Liver (tissue), 9 donors: Measurements from ENCODE around the gene CDK16. TPM values are rescaled to one million over a fixed set of nuclear protein-coding genes. Genes with fewer than 3 reads are reported as not detected.

Experiments
- DNase-seq: peaks from one replicate; pipeline ENCODE4 v3.0.0-alpha.2; 2017; ENCODE audit warnings: low spot score
- H3K27ac ChIP-seq, 2 donors: one replicate each; pipeline ENCODE4 v1.7.0; 2013; ENCODE audit warnings: inconsistent platforms in 2 of 2, low read length in 2 of 2, control low read depth in 1 of 2, low read depth in 1 of 2, mild to moderate bottlenecking in 1 of 2
- H3K27me3 ChIP-seq, 4 donors: one replicate each; pipeline versions ENCODE4 v1.6.1 to v1.7.0; 2013; ENCODE audit warnings: low read length in 3 of 4, inconsistent platforms in 1 of 4, mild to moderate bottlenecking in 1 of 4, moderate library complexity in 1 of 4; ENCODE audit not compliant: control insufficient read depth in 4 of 4, insufficient read depth in 4 of 4
- H3K36me3 ChIP-seq, 4 donors: one replicate each; pipeline versions ENCODE4 v1.6.1 to v1.7.0; 2013; ENCODE audit warnings: low read length in 3 of 4, mild to moderate bottlenecking in 3 of 4, low read depth in 1 of 4, moderate library complexity in 1 of 4; ENCODE audit not compliant: control insufficient read depth in 4 of 4, insufficient read depth in 3 of 4
- H3K4me1 ChIP-seq, 4 donors: one replicate each; pipeline versions ENCODE4 v1.6.1 to v1.7.0; 2013; ENCODE audit warnings: low read length in 3 of 4, mild to moderate bottlenecking in 3 of 4, moderate library complexity in 1 of 4; ENCODE audit not compliant: control insufficient read depth in 4 of 4, insufficient read depth in 4 of 4
- H3K4me3 ChIP-seq, 3 donors: one replicate each; pipeline versions ENCODE4 v1.6.1 to v1.7.0; 2013; ENCODE audit warnings: low read length in 3 of 3, control low read depth in 1 of 3, low read depth in 1 of 3, mild to moderate bottlenecking in 1 of 3
- H3K9ac ChIP-seq, 2 donors: one replicate each; pipeline ENCODE4 v1.7.0; 2013; ENCODE audit warnings: low read length in 2 of 2, mild to moderate bottlenecking in 2 of 2, moderate library complexity in 2 of 2, control low read depth in 1 of 2, low read depth in 1 of 2
- H3K9me3 ChIP-seq, 4 donors: one replicate each; pipeline versions ENCODE4 v1.6.1 to v1.7.0; 2013; ENCODE audit warnings: low read length in 3 of 4; ENCODE audit not compliant: control insufficient read depth in 4 of 4
- FOXA1 ChIP-seq: IDR thresholded peaks from 2 replicates; pipeline ENCODE4 v1.6.1; 2016; ENCODE audit warnings: antibody characterized with exemption
- FOXA2 ChIP-seq: IDR thresholded peaks from 2 replicates; pipeline ENCODE4 v1.6.1; 2016; ENCODE audit warnings: antibody characterized with exemption
- GABPA ChIP-seq, 2 donors: IDR thresholded peaks in 1 of 2; conservative IDR thresholded peaks in 1 of 2; 2 replicates each; pipeline ENCODE4 v1.6.1; 2016; ENCODE audit warnings: antibody characterized with exemption in 2 of 2, mild to moderate bottlenecking in 1 of 2, moderate library complexity in 1 of 2
- HNF4A ChIP-seq, 2 donors: conservative IDR thresholded peaks; 2 replicates each; pipeline ENCODE4 v1.6.1; 2016; ENCODE audit warnings: antibody characterized with exemption in 2 of 2, mild to moderate bottlenecking in 2 of 2
- HNF4G ChIP-seq: IDR thresholded peaks from 2 replicates; pipeline ENCODE4 v1.6.1; 2016; ENCODE audit warnings: antibody characterized with exemption
- JUND ChIP-seq, 2 donors: IDR thresholded peaks; 2 replicates each; pipeline ENCODE4 v1.6.1; 2016; ENCODE audit warnings: antibody characterized with exemption in 2 of 2
- NR2F2 ChIP-seq: IDR thresholded peaks from 2 replicates; pipeline ENCODE4 v1.6.1; 2016; ENCODE audit warnings: antibody characterized with exemption
- RAD21 ChIP-seq, 2 donors: IDR thresholded peaks; 2 replicates each; pipeline ENCODE4 v1.6.1; 2016; ENCODE audit warnings: antibody characterized with exemption in 2 of 2, mild to moderate bottlenecking in 2 of 2
- RXRA ChIP-seq, 2 donors: IDR thresholded peaks; 2 replicates each; pipeline ENCODE4 v1.6.1; 2017 to 2018; ENCODE audit warnings: antibody characterized with exemption in 2 of 2, mild to moderate bottlenecking in 1 of 2
- SP1 ChIP-seq: IDR thresholded peaks from 2 replicates; pipeline ENCODE4 v1.6.1; 2018; ENCODE audit warnings: antibody characterized with exemption, mild to moderate bottlenecking
- WGBS: extraction: QIAGEN DNeasy Blood & Tissue Kit; methylation state at CpG from one replicate; pipeline ENCODE4 v1.1.7; 2013; 5-methylcytosine and 5-hydroxymethylcytosine counted together
- polyA plus RNA-seq, 2 donors: library from polyadenylated mRNA; stranded (reverse) in 1 of 2; unstranded in 1 of 2; fragments of 200-250 nt in 1 of 2; fragments of >200 nt in 1 of 2; fragmentation: Nextera tagmentation in 1 of 2; extraction: Ambion mirVana in 1 of 2; gene quantifications; one replicate each; pipeline versions ENCODE4 v1.2.1 to v1.2.3, GENCODE V29; 2013 to 2015
- total RNA-seq, 2 donors: library from RNA; depleted of rRNA; stranded (reverse); fragments of >200 nt; gene quantifications; one replicate each; pipeline ENCODE4 v1.2.3, GENCODE V29; 2014
- TF ChIP-seq, protein P1 (sequence below): IDR thresholded peaks from 2 replicates; pipeline ENCODE4 v1.6.1; 2016; ENCODE audit warnings: antibody characterized with exemption
- TF ChIP-seq, protein P2 (sequence below): IDR thresholded peaks from 2 replicates; pipeline ENCODE4 v1.6.1; 2016; ENCODE audit warnings: antibody characterized with exemption, mild to moderate bottlenecking
- TF ChIP-seq, protein P3 (sequence below): IDR thresholded peaks from 2 replicates; pipeline ENCODE4 v1.6.1; 2016; ENCODE audit warnings: antibody characterized with exemption
- donor health status: healthy.
- donor health status: healthy.
- donor health status: healthy.
- donor health status: healthy.
- donor health status: healthy.

CDK16 gene
- total and polyA plus RNA-seq, 4 donors = 10.8 to 31.1 (median 19.9) TPM

DNA sequence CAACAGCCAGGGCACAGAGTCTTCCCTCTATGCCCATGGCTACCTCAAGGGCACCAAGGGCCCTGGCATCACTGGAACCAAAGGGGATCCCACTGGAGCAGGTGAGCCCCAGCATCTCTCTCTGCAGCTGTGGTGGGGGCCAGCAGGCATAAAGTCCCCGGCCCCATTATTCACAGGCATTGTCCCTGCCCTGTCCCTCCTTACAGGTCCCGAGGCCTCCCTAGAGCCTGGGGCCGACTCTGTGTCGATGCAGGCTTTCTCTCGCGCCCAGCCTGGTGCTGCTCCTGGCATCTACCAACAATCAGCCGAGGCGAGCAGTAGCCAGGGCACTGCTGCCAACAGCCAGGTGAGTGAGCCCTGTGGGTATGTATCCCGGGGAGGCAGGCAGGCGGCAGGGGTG lies 37.2 kb upstream of the CDK16 start:
- Histone ChIP-seq H3K9ac (no peak overlapping the region), H3K4me1 (no peaks in the 10 kb centered on the region), H3K36me3 (peaks cover 5 to 68% (median 12%) of the 10 kb centered on the region in 4 donors), H3K9me3 (no peaks in the 10 kb centered on the region), H3K27ac (no peak overlapping the region), H3K4me3 (no peak overlapping the region), H3K27me3 (no peaks in the 10 kb centered on the region)
- TF ChIP-seq SP1 (no peak), NR2F2 (no peak), RAD21 (IDR thresholded peaks at IDR 0.05) (no peak), FOXA2 (no peak), JUND (IDR thresholded peaks at IDR 0.05) (no peak), GABPA (IDR thresholded peaks at IDR 0.05 in 1 of 2, conservative IDR thresholded peaks at IDR 0.05 in 1 of 2) (no peak), HNF4A (conservative IDR thresholded peaks at IDR 0.05) (no peak), HNF4G (no peak), FOXA1 (no peak)
- TF ChIP-seq, protein P1, sequence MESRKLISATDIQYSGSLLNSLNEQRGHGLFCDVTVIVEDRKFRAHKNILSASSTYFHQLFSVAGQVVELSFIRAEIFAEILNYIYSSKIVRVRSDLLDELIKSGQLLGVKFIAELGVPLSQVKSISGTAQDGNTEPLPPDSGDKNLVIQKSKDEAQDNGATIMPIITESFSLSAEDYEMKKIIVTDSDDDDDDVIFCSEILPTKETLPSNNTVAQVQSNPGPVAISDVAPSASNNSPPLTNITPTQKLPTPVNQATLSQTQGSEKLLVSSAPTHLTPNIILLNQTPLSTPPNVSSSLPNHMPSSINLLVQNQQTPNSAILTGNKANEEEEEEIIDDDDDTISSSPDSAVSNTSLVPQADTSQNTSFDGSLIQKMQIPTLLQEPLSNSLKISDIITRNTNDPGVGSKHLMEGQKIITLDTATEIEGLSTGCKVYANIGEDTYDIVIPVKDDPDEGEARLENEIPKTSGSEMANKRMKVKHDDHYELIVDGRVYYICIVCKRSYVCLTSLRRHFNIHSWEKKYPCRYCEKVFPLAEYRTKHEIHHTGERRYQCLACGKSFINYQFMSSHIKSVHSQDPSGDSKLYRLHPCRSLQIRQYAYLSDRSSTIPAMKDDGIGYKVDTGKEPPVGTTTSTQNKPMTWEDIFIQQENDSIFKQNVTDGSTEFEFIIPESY = no peak
- TF ChIP-seq, protein P2, sequence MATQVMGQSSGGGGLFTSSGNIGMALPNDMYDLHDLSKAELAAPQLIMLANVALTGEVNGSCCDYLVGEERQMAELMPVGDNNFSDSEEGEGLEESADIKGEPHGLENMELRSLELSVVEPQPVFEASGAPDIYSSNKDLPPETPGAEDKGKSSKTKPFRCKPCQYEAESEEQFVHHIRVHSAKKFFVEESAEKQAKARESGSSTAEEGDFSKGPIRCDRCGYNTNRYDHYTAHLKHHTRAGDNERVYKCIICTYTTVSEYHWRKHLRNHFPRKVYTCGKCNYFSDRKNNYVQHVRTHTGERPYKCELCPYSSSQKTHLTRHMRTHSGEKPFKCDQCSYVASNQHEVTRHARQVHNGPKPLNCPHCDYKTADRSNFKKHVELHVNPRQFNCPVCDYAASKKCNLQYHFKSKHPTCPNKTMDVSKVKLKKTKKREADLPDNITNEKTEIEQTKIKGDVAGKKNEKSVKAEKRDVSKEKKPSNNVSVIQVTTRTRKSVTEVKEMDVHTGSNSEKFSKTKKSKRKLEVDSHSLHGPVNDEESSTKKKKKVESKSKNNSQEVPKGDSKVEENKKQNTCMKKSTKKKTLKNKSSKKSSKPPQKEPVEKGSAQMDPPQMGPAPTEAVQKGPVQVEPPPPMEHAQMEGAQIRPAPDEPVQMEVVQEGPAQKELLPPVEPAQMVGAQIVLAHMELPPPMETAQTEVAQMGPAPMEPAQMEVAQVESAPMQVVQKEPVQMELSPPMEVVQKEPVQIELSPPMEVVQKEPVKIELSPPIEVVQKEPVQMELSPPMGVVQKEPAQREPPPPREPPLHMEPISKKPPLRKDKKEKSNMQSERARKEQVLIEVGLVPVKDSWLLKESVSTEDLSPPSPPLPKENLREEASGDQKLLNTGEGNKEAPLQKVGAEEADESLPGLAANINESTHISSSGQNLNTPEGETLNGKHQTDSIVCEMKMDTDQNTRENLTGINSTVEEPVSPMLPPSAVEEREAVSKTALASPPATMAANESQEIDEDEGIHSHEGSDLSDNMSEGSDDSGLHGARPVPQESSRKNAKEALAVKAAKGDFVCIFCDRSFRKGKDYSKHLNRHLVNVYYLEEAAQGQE = no peak
- no peak for DNase-seq
- WGBS = 94% methylated on average over 10 of the region's 10 CpGs

DNA sequence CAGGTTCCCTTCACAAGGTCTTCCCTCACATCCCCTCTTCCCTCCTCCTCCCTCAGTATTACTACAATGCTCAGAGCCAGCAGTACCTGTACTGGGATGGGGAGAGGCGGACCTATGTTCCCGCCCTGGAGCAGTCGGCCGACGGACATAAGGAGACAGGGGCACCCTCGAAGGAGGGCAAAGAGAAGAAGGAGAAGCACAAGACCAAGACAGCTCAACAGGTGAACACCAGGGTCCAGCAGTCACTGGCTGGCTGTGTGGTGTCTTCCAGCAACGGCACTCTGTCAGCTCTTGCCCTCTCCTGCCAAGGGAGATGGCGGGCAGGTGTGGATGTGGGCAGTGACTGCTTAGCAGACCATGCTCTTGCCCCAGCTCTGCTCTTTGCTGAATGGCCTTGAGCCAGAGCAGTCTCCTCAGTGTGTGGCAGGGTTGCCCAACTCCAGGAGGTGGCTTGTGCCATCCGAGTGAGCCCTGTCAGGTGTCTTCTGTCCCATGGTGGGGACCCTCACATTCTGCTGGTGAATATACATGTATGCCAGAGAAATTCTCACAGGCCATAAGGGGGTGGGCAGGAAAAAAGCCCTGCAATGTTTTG lies 36.3 kb upstream of the CDK16 start:
- no peak for TF ChIP-seq GABPA (IDR thresholded peaks at IDR 0.05 in 1 of 2, conservative IDR thresholded peaks at IDR 0.05 in 1 of 2)
- TF ChIP-seq HNF4A (conservative IDR thresholded peaks at IDR 0.05) = no peak
- no peak for TF ChIP-seq FOXA1
- no peak for TF ChIP-seq RXRA (IDR thresholded peaks at IDR 0.05)
- no peak for DNase-seq
- Histone ChIP-seq H3K27me3 (no peaks in the 10 kb centered on the region), H3K36me3 (peaks cover 3 to 68% (median 13%) of the 10 kb centered on the region in 4 donors), H3K9ac (no peak overlapping the region), H3K4me3 (no peak overlapping the region), H3K27ac (no peak overlapping the region), H3K9me3 (no peaks in the 10 kb centered on the region), H3K4me1 (no peaks in the 10 kb centered on the region)
- WGBS = 92% methylated on average over 9 of the region's 9 CpGs

DNA sequence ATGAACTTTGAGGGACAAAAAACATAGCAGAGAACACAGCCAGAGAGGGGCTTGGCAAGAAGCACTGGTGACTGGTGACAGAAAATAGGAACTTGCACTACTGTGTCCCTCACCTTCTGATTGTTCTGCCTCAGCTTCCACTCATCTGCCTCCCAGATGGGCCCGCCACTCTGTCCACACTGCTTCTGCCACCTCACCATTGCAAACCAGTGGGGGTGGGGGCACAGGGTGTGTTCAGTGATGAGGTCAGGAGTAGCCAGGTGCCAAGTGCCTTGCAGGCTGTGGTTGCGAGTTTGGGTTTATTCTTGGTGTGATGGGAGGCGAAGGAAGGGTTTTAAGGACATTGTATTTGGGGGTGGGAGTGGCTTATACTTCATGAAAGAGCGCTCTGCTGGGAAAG lies 34.0 kb upstream of the CDK16 start:
- TF ChIP-seq SP1 (no peak), FOXA2 (no peak), RXRA (IDR thresholded peaks at IDR 0.05) (no peak)
- TF ChIP-seq, protein P3, sequence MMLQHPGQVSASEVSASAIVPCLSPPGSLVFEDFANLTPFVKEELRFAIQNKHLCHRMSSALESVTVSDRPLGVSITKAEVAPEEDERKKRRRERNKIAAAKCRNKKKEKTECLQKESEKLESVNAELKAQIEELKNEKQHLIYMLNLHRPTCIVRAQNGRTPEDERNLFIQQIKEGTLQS = no peak
- H3K4me1 ChIP-seq = no peaks in the 10 kb centered on the region
- H3K27ac ChIP-seq = no peak overlapping the region
- no peak for DNase-seq
- H3K4me3 ChIP-seq = no peak overlapping the region
- H3K36me3 ChIP-seq = peaks cover 0 to 50% (median 10%) of the 10 kb centered on the region in 4 donors
- H3K27me3 ChIP-seq = no peaks in the 10 kb centered on the region
- no peaks in the 10 kb centered on the region for H3K9me3 ChIP-seq
- H3K9ac ChIP-seq = no peak overlapping the region
- 97% methylated on average over 4 of the region's 4 CpGs for WGBS
